Hepatic stellate cell (primary cell): ENCODE results near the gene CAMK2B.
"Not testable (repeated sequence)": the region's sequence is repeated elsewhere in the genome, so short reads cannot be mapped to it uniquely, and the experiment has no call there.

Experiments used
- DNase-seq: peaks from one replicate; pipeline ENCODE4 v3.0.0; 2011; ENCODE audit warnings: low spot score

The CAMK2B gene

GRCh38 chr7:44215531-44215930 lies 109.9 kb downstream of the CAMK2B start:
- DNase-seq: no peak

GRCh38 chr7:44213877-44214388 lies 111.5 kb downstream of the CAMK2B start:
- no peak for DNase-seq

DNA sequence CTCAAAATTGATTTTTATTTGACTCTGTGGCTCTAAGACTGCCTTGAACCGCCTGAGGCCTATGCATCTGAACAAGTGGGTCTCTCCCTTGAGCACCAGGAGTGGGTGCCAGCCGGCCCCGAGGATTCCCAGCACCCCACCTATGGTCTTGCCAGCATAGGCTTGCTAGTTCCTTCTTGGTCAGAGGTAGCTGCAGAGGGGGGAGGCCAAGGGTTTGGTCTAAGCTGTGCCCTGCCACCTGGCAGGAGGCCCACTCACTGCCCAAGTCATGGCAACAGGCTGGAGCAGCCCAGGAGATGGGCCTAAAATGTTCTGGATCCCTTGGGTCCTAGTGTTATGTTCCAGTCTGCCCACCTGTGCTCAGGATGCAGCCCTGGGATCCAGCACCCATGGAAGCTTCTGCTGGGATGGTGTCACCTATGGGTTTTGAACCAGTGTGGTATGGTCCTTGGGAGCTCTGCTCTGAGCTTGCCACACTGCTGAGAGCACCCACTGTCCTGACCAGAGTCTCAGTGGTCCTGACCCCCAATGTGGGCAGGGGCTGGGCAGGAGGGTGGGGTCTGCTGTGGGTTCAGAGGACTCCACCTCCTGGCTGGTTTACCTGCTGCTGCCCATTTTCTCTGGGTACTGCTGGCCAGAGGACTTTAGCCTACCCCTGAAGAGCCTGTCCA lies 112.1 kb downstream of the CAMK2B start:
- no peak for DNase-seq

- DNase-seq: no peak
These were observed 112.7 kb downstream of the CAMK2B start for GRCh38 chr7:44212581-44213184.

- DNase-seq: no peak
These were observed 113.4 kb downstream of the CAMK2B start for GRCh38 chr7:44212018-44212417.

GRCh38 chr7:44211126-44211675 lies 114.2 kb downstream of the CAMK2B start:
- DNase-seq: no peak

DNA sequence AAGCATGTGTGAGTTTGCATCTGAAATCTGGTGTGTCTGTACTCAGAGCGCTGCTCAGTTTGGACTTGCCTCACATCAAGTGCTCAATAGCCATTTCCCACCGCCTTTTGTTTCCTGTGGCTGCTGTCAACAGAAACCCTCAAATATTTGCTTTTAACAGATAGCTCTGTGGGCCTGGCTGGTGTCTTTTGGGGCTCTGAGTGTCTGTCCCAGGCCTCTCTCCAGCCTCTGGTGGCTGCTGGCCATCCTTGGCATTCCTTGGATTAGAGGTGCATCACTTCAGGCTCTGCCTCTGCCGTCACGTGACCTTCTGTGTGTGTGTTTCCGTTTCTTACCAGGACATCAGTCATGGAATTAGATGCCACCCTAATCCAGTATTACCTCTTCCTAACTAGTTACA lies 115.3 kb downstream of the CAMK2B start:
- DNase-seq: no peak

DNA sequence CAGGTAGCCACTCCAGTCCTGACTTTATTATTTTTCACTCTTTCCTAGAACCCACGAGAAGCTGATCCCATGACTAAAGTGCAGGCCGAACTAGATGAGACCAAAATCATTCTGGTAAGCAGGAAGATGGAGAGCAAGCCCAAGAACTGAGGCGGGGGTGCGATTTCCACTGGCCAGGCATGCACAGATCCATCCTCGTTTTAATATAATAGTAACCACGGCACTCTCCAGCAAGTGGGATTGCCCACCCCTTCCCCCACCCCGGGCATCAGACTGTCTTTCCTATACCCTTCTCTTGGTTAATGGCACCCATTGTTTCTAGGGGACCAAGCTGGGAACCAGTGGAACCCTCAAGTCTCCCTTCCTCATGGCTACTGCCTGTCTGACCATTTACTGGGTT lies 117.3 kb downstream of the CAMK2B start:
- DNase-seq: no peak

DNA sequence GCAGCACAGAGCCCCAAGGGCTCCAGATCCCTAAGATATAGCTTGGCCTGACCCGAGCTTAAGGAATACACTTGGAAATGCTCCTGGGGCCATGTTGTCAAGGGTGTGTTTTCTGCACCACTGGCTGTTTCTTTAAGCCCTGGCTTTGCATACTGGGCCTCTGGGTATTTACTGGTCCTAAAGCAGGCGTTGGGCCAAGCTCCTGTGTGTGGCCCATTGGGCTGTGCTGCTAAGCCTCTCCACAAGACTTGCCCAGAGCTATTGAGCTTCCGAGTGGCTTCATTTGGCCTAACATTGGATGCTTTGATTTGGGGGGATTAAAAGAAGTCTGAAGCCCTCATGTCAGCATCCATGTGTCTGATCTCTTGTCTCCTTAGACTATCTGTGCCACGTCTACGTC lies 119.4 kb downstream of the CAMK2B start:
- DNase-seq: no peak

DNA sequence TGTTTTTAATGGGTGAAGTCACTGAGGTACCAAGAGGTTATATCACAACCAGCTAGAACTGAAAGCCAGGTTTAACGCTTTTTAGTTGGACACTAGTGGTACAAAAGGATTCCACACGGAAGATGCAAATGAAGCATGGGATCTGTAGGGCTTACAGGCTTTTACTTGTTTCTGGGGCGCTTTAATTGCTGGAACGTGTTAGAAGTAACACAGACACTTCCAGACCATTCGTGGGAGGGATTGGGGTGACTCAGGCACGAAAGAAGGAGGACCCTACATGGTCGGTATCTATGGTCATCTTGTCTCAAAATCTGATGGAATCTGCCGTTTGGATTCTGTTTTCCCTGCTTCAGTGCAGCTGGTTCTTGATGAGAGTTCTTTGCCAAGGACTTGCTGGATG lies 123.6 kb downstream of the CAMK2B start:
- peak; percentile 32 for DNase-seq

DNA sequence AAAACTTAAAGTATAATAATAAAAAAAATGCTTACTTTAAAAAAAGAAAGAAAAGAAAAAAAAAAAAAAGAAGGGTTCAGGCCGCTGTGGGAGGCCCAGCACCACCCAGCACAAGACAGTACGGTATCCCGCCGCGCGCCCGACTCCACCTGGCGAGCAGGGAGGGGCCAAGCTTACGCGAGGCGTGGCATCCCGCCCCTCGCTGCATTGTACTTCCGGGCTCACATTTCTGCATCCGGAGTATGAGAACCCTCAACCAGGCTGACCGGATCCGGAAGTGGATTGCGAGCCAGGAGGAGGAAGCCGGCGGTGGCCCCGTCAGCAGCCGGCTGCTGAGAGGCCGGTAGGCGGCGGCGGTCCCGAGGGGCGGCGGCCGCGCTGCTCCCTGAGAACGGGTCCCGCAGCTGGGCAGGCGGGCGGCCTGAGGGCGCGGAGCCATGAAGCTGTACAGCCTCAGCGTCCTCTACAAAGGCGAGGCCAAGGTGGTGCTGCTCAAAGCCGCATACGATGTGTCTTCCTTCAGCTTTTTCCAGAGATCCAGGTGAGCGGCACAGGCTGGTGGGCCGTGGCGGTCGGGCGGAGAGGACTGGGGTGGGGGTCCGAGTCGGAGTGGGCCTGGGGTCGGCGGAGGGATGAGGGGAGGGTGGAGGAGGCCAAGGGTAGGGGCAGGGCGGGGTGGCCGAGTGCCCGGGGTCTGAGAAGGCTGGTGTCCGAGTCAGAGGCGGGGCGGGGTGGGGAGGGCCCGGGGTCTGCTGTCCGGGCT lies 124.5 kb downstream of the CAMK2B start, which contains the start of gene YKT6:
TSS of gene YKT6 (plus strand) at position 280 of the 763 bp plus-strand sequence. CDS start at position 438, 158 bp downstream.
- DNase-seq: peak; percentile 99

- DNase-seq: not testable (repeated sequence)
These were observed 125.2 kb downstream of the CAMK2B start for GRCh38 chr7:44200163-44200562.

DNA sequence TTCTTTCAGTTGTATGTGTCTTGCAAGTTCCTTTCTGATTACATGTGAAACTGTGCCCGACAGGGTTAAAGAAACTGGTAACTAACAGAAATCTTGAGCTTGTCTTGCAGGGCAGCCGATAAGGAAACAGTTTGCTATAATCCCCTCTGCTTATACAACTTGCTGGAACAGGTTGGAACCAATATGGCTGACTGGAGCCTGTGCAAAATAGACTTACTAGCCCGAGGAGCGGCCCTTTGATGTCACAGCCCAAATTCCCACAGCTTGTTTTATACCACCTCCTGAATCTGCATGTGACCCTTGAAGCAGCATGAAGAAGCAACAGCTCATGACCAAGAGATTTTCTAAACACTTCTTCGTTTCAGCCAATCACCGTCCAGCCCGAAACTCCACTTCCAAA lies 127.9 kb downstream of the CAMK2B start:
- DNase-seq: no peak

DNA sequence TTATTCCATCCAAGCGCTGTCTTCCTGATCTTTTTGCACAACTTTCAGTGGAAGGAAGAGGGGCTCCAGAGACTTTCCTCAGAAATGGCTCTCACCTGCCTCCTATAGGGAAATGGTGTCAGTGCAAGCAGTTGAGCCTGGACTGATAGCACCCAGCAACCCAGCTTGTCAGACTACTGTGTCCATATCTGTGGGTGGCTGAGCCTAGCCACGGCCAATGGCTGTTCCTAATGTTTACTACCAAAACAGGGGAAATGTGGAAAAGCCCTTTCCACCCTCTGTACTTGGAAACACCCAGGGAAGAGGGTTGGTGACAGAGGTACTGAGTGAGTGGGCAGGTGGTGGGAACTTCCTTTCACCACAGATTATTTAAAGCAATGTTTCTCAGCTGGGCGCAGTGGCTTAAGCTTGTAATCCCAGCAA lies 128.9 kb downstream of the CAMK2B start:
- DNase-seq: peak; percentile 73

GRCh38 chr7:44195889-44196288 lies 129.5 kb downstream of the CAMK2B start:
- no peak for DNase-seq

DNA sequence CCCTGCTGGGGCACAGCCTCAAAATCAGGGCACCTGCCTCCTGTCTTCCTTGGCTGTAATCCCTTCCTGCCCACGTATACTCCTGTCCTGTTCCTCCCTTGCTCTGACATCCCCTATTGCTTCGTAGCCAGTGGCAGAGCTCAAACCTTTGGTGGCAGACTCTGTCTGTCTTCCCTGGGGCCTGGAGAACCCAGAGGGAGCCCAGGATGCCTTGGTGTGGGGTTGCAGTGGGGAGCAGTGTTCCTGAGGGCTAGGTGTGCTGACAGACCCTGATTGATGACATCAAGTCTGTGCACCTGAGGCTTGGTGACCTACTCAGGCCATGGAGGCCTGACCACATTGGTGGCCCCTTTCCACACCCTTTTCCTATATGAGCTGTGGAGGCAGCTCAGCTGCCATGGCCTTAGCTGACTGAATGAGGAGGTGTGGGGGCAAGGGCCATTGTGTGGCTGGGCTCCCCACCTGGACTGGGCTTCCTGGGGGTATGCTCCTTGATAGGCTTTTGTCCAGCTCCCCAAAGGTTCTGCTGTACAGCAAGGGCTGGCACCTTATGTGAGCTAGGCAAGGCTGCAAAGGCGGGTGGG lies 130.7 kb downstream of the CAMK2B start:
- DNase-seq: no peak

DNA sequence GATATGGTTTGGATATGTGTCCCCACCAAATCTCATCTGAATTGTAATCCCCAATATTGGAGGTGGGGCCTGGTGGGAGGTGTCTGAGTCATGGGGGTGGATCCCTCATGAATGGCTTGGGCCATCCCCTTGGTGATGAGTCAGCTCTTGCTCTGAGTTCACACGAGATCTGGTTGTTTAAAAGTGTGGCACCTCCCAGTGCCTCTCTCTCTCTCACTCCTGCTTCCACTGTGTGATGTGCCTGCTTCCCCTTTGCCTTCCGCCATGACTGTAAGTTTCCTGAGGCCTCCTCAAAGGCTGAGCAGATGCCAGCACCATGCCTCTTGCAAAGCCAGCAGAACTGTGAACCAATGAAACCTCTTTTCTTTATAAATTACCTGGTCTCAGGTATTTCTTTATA lies 131.3 kb downstream of the CAMK2B start:
- no peak for DNase-seq

GRCh38 chr7:44193011-44193802 lies 132.2 kb downstream of the CAMK2B start:
- DNase-seq: no peak

DNA sequence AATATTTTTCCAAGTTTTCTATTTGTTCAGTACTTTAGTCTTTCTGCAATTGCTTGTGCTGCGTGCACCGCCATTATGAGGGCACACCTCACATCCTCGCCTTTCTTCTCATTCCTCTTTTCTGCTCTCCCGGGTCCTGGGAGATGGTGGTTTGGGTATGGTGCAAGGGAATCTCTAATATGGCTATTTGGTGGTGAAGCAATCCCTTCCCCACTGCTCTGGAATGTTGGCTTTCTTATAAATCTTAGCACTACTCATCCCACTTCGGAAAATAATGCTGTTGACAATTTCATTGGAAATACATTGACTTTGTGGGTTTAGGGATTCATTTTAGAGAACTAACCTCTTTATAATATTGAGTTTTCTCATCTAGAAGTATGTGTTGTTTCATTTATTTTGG lies 134.2 kb downstream of the CAMK2B start:
- DNase-seq: no peak

DNA sequence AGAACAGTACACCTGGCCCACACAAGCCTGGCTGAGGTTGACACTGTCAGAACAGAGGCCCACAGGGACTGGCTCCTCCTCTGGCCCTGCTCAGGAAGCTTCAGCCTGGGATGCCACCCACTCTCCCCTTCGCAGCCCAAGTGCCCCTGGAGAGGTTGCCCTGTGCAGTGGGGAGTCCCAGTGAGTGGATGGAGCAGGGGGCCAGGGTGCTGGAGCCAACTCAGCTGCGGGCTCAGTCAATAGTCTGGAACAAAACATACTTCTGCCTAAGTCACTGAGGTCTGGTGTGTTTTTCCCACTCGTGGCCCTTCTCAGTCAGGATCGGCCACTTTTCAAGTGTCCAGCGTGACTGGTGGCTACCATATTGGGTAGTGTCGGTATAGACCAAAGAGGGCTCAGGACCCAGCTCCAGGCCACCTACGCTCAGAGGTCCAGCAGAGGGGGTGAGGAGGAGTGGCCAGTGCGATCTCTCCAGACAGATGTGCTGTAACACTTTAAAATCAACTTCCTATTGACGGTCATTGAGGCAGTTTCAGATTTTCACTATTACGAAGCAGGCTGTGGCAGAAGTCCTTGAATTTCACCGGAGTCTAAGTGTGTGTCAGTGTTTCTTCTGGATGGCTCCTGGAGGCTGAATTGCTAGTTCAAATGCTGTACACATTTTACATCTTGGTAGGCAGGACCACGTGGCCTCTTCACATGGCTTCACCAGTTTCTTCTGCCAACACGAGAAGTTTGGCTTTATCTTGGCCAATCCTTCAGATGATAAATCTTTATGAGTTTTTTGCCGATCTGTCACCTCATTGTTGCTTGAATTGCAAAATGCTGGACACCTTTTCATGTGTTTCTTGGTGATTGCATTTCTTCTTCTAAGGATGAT lies 135.2 kb downstream of the CAMK2B start:
- DNase-seq: no peak
